Right atrium auricular region (tissue), 2 donors: ENCODE data around the gene FIG4. TPM values are rescaled to one million over a fixed set of nuclear protein-coding genes. Genes with fewer than 3 reads are reported as not detected.
"Not testable (repeated sequence)": the region's sequence is repeated elsewhere in the genome, so short reads cannot be mapped to it uniquely, and the experiment has no call there.

Experiments used
- DNase-seq: peaks from one replicate; pipeline ENCODE4 v3.0.0-alpha.2; 2019; ENCODE audit warnings: low spot score
- H3K27ac ChIP-seq, 2 donors: fragments of 200-600 bp; sonication (generic); 1 replicate in 1 of 2; 2 replicates in 1 of 2; pipeline ENCODE4 v1.5.1; 2016 to 2019
- H3K27me3 ChIP-seq, 2 donors: fragments of 200-600 bp; sonication (generic); one replicate each; pipeline versions ENCODE4 v1.5.1 to v1.6.0; 2017 to 2019
- H3K36me3 ChIP-seq: fragments of 200-600 bp; sonication (generic); one replicate; pipeline ENCODE4 v1.5.1; 2016
- H3K4me1 ChIP-seq, 2 donors: fragments of 200-600 bp; sonication (generic); one replicate each; pipeline versions ENCODE4 v1.5.1 to v1.6.0; 2017 to 2019
- H3K4me3 ChIP-seq, 2 donors: fragments of 200-600 bp; sonication (generic); 1 replicate in 1 of 2; 2 replicates in 1 of 2; pipeline ENCODE4 v1.5.1; 2017 to 2019; ENCODE audit warnings: mild to moderate bottlenecking in 1 of 2, moderate library complexity in 1 of 2
- H3K9me3 ChIP-seq, 2 donors: fragments of 200-600 bp; sonication (generic); one replicate each; pipeline ENCODE4 v1.5.1; 2019
- CTCF ChIP-seq, 2 donors: fragments of 200-600 bp; sonication (generic); IDR thresholded peaks; one replicate each; pipeline ENCODE4 v1.5.1; 2019; ENCODE audit warnings: antibody characterized with exemption in 2 of 2
- total RNA-seq, 2 donors: library from RNA; depleted of rRNA; stranded (reverse); fragments of >200 nt; gene quantifications; one replicate each; pipeline ENCODE4 v1.1.0, GENCODE V29; 2016

The FIG4 gene
- total RNA-seq, 2 donors from 2014 or later = 6.2 to 9.6 TPM

DNA sequence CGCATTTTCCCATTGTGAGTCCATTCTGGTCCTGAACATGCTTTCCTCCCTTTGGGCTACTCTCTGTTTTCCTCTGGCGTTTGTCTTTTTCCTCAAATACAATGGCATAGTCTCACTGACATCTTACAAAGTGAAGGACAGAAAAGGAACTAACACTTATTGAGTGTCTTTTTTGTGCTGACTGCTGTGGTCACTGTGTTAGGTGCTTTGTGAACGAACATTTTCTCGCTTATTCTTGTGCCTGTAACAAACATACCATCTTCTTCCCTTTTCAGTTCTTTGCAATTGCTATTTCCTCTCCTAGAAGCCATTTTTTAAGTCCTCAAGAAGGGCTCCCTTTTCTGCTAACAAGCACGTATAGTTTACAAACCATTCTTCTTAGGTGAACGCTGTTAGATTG lies 15.4 kb downstream of the FIG4 start:
- no peak for DNase-seq
- no peaks in the 10 kb centered on the region for H3K9me3 ChIP-seq
- no peaks in the 10 kb centered on the region for H3K4me1 ChIP-seq
- H3K27me3 ChIP-seq = no peaks in the 10 kb centered on the region
- H3K4me3 ChIP-seq = no peak overlapping the region
- no peaks in the 10 kb centered on the region for H3K36me3 ChIP-seq
- no peak overlapping the region for H3K27ac ChIP-seq
- no peak for TF ChIP-seq CTCF (IDR thresholded peaks at IDR 0.05)

DNA sequence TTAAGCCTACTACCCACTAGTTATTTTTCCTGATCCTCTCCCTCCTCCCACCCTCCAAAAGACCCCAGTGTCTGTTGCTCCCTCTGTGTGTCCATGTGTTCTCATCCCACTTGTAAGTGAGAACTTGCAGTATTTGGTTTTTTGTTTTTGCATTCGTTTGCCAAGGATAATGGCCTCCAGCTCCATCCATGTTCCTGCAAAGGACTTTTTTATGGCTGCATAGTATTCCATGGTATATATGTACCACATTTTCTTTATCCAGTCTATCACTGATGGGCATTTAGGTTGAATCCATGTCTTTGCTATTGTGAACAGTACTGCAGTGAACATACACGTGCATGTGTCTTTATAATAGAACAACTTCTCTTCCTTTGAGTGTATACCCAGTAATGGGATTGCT lies 17.0 kb downstream of the FIG4 start:
- DNase-seq, H3K4me1 ChIP-seq, H3K4me3 ChIP-seq, H3K27me3 ChIP-seq, H3K27ac ChIP-seq, H3K9me3 ChIP-seq, H3K36me3 ChIP-seq: not testable (repeated sequence)

DNA sequence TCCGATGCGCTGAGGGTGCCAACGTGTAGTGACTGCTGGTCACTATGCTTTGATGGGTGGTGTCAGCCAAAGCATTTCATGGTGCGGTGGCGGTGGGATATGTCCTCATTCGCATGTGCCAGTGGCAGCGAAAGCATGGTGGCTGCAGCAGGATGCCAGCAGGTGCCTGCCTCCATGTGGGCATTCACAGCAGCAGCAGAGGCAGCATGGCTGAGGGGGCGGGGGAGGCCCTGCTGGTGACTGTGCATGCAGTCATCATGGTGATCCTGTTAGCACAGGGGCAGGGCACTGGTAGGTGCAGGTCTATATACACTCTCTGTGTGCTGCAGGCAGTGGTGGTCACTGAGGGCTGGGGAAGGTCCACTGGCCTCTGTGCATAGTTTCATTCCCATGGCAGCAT lies 22.0 kb downstream of the FIG4 start:
- no peak overlapping the region for H3K27ac ChIP-seq

GRCh38 chr6:109714166-109714565 lies 23.1 kb downstream of the FIG4 start:
- no peaks in the 10 kb centered on the region for H3K9me3 ChIP-seq
- no peaks in the 10 kb centered on the region for H3K27me3 ChIP-seq
- no peak for TF ChIP-seq CTCF (IDR thresholded peaks at IDR 0.05)
- H3K4me3 ChIP-seq = no peak overlapping the region
- no peak for DNase-seq
- no peak overlapping the region for H3K27ac ChIP-seq
- H3K4me1 ChIP-seq = no peaks in the 10 kb centered on the region
- H3K36me3 ChIP-seq = peaks cover 7% of the 10 kb centered on the region

More for the DNA sequence above, 22.0 kb downstream of the FIG4 start:
- TF ChIP-seq CTCF (IDR thresholded peaks at IDR 0.05) = no peak
- Histone ChIP-seq H3K9me3 (no peaks in the 10 kb centered on the region), H3K4me3 (no peak overlapping the region), H3K36me3 (peaks cover 4% of the 10 kb centered on the region), H3K4me1 (no peaks in the 10 kb centered on the region), H3K27me3 (no peaks in the 10 kb centered on the region)
- no peak for DNase-seq

- Histone ChIP-seq H3K27me3 (no peaks in the 10 kb centered on the region), H3K27ac (no peak overlapping the region), H3K9me3 (no peaks in the 10 kb centered on the region), H3K4me3 (no peak overlapping the region), H3K36me3 (peaks cover 7% of the 10 kb centered on the region), H3K4me1 (no peaks in the 10 kb centered on the region)
- no peak for DNase-seq
- no peak for TF ChIP-seq CTCF (IDR thresholded peaks at IDR 0.05)
Measured at GRCh38 chr6:109714611-109715010, 23.5 kb downstream of the FIG4 start.

GRCh38 chr6:109715616-109716015 lies 24.5 kb downstream of the FIG4 start:
- Histone ChIP-seq H3K27ac (no peak overlapping the region), H3K4me3 (no peak overlapping the region), H3K4me1 (no peaks in the 10 kb centered on the region), H3K36me3 (peaks cover 7% of the 10 kb centered on the region), H3K27me3 (no peaks in the 10 kb centered on the region), H3K9me3 (no peaks in the 10 kb centered on the region)
- no peak for DNase-seq
- TF ChIP-seq CTCF (IDR thresholded peaks at IDR 0.05) = no peak
